Stomach (tissue), 4 donors: ENCODE measurements around the gene RFC2.

Experiments used
- EP300 ChIP-seq: sonication (generic); formaldehyde crosslinking; IDR thresholded peaks from one replicate; pipeline ENCODE4 v1.6.1; 2017; ENCODE audit warnings: antibody characterized with exemption
- POLR2A ChIP-seq, 4 donors: fragments of 450-650 bp; IDR thresholded peaks; one replicate each; pipeline ENCODE4 v1.6.1; 2016; ENCODE audit warnings: antibody characterized with exemption in 4 of 4, control low read depth in 2 of 4, mild to moderate bottlenecking in 1 of 4, moderate library complexity in 1 of 4
- POLR2AphosphoS5 ChIP-seq, 3 donors: sonication (generic); formaldehyde crosslinking; IDR thresholded peaks; one replicate each; pipeline ENCODE4 v1.6.1; 2016; ENCODE audit warnings: antibody characterized with exemption in 3 of 3
- TF ChIP-seq, protein P1 (sequence below), 7 experiments: fragments of 450-650 bp in 4 of 7; fragments of 200-600 bp in 3 of 7; sonication (generic) in 3 of 7; IDR thresholded peaks; one replicate each; pipeline ENCODE4 v1.5.1; 2016 to 2019; ENCODE audit warnings: antibody characterized with exemption in 7 of 7, control low read depth in 2 of 7, mild to moderate bottlenecking in 1 of 7

- TF ChIP-seq, protein P1, sequence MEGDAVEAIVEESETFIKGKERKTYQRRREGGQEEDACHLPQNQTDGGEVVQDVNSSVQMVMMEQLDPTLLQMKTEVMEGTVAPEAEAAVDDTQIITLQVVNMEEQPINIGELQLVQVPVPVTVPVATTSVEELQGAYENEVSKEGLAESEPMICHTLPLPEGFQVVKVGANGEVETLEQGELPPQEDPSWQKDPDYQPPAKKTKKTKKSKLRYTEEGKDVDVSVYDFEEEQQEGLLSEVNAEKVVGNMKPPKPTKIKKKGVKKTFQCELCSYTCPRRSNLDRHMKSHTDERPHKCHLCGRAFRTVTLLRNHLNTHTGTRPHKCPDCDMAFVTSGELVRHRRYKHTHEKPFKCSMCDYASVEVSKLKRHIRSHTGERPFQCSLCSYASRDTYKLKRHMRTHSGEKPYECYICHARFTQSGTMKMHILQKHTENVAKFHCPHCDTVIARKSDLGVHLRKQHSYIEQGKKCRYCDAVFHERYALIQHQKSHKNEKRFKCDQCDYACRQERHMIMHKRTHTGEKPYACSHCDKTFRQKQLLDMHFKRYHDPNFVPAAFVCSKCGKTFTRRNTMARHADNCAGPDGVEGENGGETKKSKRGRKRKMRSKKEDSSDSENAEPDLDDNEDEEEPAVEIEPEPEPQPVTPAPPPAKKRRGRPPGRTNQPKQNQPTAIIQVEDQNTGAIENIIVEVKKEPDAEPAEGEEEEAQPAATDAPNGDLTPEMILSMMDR (IDR thresholded peaks at IDR 0.05) = no peak
- TF ChIP-seq POLR2A (IDR thresholded peaks at IDR 0.05) = no peak
- no peak for TF ChIP-seq POLR2AphosphoS5 (IDR thresholded peaks at IDR 0.05)
- TF ChIP-seq EP300 = no peak
Observed at GRCh38 chr7:74240482-74240881, 13.7 kb downstream of the RFC2 start.
